ENCODE data around the gene BCL2L13.
A peak's percentile ranks its signal among the peaks of the same experiment; 100 is the strongest.

The BCL2L13 gene

GRCh38 chr22:17726928-17727897 is 88.7 kb downstream of the BCL2L13 start:
- DNase-seq (ENCODE audit: low read depth in 2 of 2): no peak

- no peak for DNase-seq (ENCODE audit: low read depth in 2 of 2)
Observed at GRCh38 chr22:17728786-17729185, 90.2 kb downstream of the BCL2L13 start.

- no peak for DNase-seq (ENCODE audit: low read depth in 2 of 2)
Observed at GRCh38 chr22:17729561-17729960, 91.0 kb downstream of the BCL2L13 start.

GRCh38 chr22:17732251-17732854 is 93.8 kb downstream of the BCL2L13 start:
- no peak for DNase-seq (ENCODE audit: low read depth in 2 of 2)

- DNase-seq (ENCODE audit: low read depth in 2 of 2): no peak
Observed at GRCh38 chr22:17733466-17733865, 94.9 kb downstream of the BCL2L13 start.

GRCh38 chr22:17734187-17734586 is 95.6 kb downstream of the BCL2L13 start:
- no peak for DNase-seq (ENCODE audit: low read depth in 2 of 2)

- DNase-seq (ENCODE audit: low read depth in 2 of 2): no peak
Observed at GRCh38 chr22:17738386-17739128, 100.0 kb downstream of the BCL2L13 start.

- no peak for DNase-seq (ENCODE audit: low read depth in 2 of 2)
Observed at GRCh38 chr22:17739196-17739975, 100.8 kb downstream of the BCL2L13 start.

GRCh38 chr22:17741866-17742526 is 103.4 kb downstream of the BCL2L13 start:
- DNase-seq (ENCODE audit: low read depth in 2 of 2): no peak

GRCh38 chr22:17742527-17742902 is 104.0 kb downstream of the BCL2L13 start:
- peak; percentile 46 to 64 for DNase-seq (ENCODE audit: low read depth in 2 of 2)

GRCh38 chr22:17743661-17744411 is 105.3 kb downstream of the BCL2L13 start:
- no peak for DNase-seq (ENCODE audit: low read depth in 2 of 2)

- DNase-seq (ENCODE audit: low read depth in 2 of 2): no peak
Observed at GRCh38 chr22:17744430-17744829, 105.9 kb downstream of the BCL2L13 start.

- DNase-seq (ENCODE audit: low read depth in 2 of 2): no peak
Observed at GRCh38 chr22:17746916-17747315, 108.4 kb downstream of the BCL2L13 start.

GRCh38 chr22:17748555-17749353 is 110.2 kb downstream of the BCL2L13 start:
- DNase-seq (ENCODE audit: low read depth in 2 of 2): no peak

GRCh38 chr22:17749605-17750395 is 111.2 kb downstream of the BCL2L13 start:
- DNase-seq (ENCODE audit: low read depth in 2 of 2): no peak

- no peak for DNase-seq (ENCODE audit: low read depth in 2 of 2)
Observed at GRCh38 chr22:17751596-17751995, 113.0 kb downstream of the BCL2L13 start.

- DNase-seq (ENCODE audit: low read depth in 2 of 2): no peak
Observed at GRCh38 chr22:17753401-17753989, 114.9 kb downstream of the BCL2L13 start.

- no peak for DNase-seq (ENCODE audit: low read depth in 2 of 2)
Observed at GRCh38 chr22:17754233-17754925, 115.8 kb downstream of the BCL2L13 start.

All from stimulated activated CD4-positive, alpha-beta T cell treated with anti-CD3 and anti-CD28 coated beads, Interleukin-12 subunit alpha, Interleukin-12 subunit beta, amount 100 ng/mL, for 24 hours (primary cell).